IMR-90 (cell line): ENCODE results near the gene MMP21. TPM values are rescaled to one million over a fixed set of nuclear protein-coding genes. Genes with fewer than 3 reads are reported as not detected.
A peak's percentile ranks its signal among the peaks of the same experiment; 100 is the strongest.

Source experiments
- ATAC-seq: fragments of 200-7000 bp; cut with Tn5 transposase; 2 replicates; pipeline ENCODE4 v1.9.1; 2020; ENCODE audit warnings: low read depth, mild to moderate bottlenecking, moderate library complexity
- BruUV-seq: library from RNA; stranded (reverse); fragments of 400-500 nt; replicated peaks from 2 replicates; lab custom pipeline; 2021; lab: Mats Ljungman, UMichigan
- CTCF ChIA-PET: fragments of 300-600 bp; formaldehyde crosslinking; extraction: SDS; loops from one replicate; lab custom pipeline; 2021; ENCODE audit warnings: antibody characterized with exemption; lab: Yijun Ruan, JAX
- POLR2A ChIA-PET: fragments of 300-600 bp; sonication (Branson Sonifier 250); formaldehyde crosslinking; loops from one replicate; lab custom pipeline; 2022; ENCODE audit warnings: antibody characterized with exemption; ENCODE audit not compliant: unreplicated experiment; lab: Charles Lee
- DNase-seq: peaks from one replicate; pipeline ENCODE4 v3.0.0; 2013
- H2AFZ ChIP-seq: replicated peaks from 2 replicates; pipeline ENCODE3; 2013; ENCODE audit warnings: low read length, mild to moderate bottlenecking; ENCODE audit not compliant: poor library complexity
- H2AK5ac ChIP-seq: 2 replicates; pipeline ENCODE4 v1.6.1; 2013; ENCODE audit warnings: low read depth, low read length, inconsistent platforms
- H2AK9ac ChIP-seq: replicated peaks from 2 replicates; pipeline ENCODE3; 2013; ENCODE audit warnings: mild to moderate bottlenecking, low read depth, low read length, moderate library complexity; ENCODE audit not compliant: poor library complexity
- H2BK120ac ChIP-seq: 2 replicates; pipeline ENCODE4 v1.6.1; 2013; ENCODE audit warnings: low read depth, low read length, inconsistent platforms
- H2BK15ac ChIP-seq: 3 replicates; pipeline ENCODE4 v1.6.1; 2013; ENCODE audit warnings: low read depth, low read length, inconsistent platforms
- H2BK20ac ChIP-seq: 2 replicates; pipeline ENCODE4 v1.6.1; 2013; ENCODE audit warnings: low read depth, mild to moderate bottlenecking, inconsistent platforms, low read length, moderate library complexity
- H2BK5ac ChIP-seq: 2 replicates; pipeline ENCODE4 v1.6.1; 2013; ENCODE audit warnings: mild to moderate bottlenecking, low read depth, low read length, inconsistent platforms; ENCODE audit not compliant: poor library complexity, severe bottlenecking
- H3K14ac ChIP-seq: replicated peaks from 2 replicates; pipeline ENCODE4 v1.6.1; 2013; ENCODE audit warnings: low read depth, low read length, inconsistent platforms
- H3K18ac ChIP-seq: 2 replicates; pipeline ENCODE4 v1.6.1; 2013; ENCODE audit warnings: low read depth, low read length, control low read depth
- H3K23ac ChIP-seq: 2 replicates; pipeline ENCODE4 v1.6.1; 2013; ENCODE audit warnings: low read depth, low read length, inconsistent platforms
- H3K27ac ChIP-seq: 2 replicates; pipeline ENCODE4 v1.5.1; 2013; ENCODE audit warnings: mild to moderate bottlenecking, control low read depth, low read length; ENCODE audit not compliant: insufficient read depth
- H3K27me3 ChIP-seq: 2 replicates; pipeline ENCODE4 v1.6.1; 2013; ENCODE audit warnings: low read length; ENCODE audit not compliant: control insufficient read depth, insufficient read depth
- H3K36me3 ChIP-seq: 2 replicates; pipeline ENCODE4 v1.6.1; 2013; ENCODE audit warnings: low read length, mixed read lengths; ENCODE audit not compliant: control insufficient read depth, insufficient read depth
- H3K4ac ChIP-seq: 2 replicates; pipeline ENCODE4 v1.6.1; 2013; ENCODE audit warnings: low read depth, low read length, inconsistent platforms
- H3K4me1 ChIP-seq: 2 replicates; pipeline ENCODE4 v1.6.1; 2013; ENCODE audit warnings: low read length, mixed read lengths; ENCODE audit not compliant: control insufficient read depth, insufficient read depth
- H3K4me2 ChIP-seq: 2 replicates; pipeline ENCODE4 v1.6.1; 2013; ENCODE audit warnings: low read depth, mild to moderate bottlenecking, control low read depth, low read length, moderate library complexity
- H3K4me3 ChIP-seq: 2 replicates; pipeline ENCODE4 v1.5.1; 2013; ENCODE audit warnings: low read depth, mild to moderate bottlenecking, control low read depth, low read length, moderate library complexity; ENCODE audit not compliant: insufficient read depth
- H3K56ac ChIP-seq: 2 replicates; pipeline ENCODE4 v1.6.1; 2013; ENCODE audit warnings: low read length, inconsistent platforms; ENCODE audit not compliant: insufficient read depth; ENCODE audit errors: extremely low read depth
- H3K79me1 ChIP-seq, 2 experiments: 2 replicates each; pipeline ENCODE4 v1.6.1; 2013; ENCODE audit warnings: low read length in 2 of 2, inconsistent platforms in 1 of 2, low read depth in 1 of 2
- H3K9ac ChIP-seq: 2 replicates; pipeline ENCODE4 v1.6.1; 2013; ENCODE audit warnings: low read depth, low read length, control low read depth
- H3K9me1 ChIP-seq: 2 replicates; pipeline ENCODE4 v1.6.1; 2013; ENCODE audit warnings: low read length, inconsistent platforms; ENCODE audit not compliant: insufficient read depth
- H3K9me3 ChIP-seq: 2 replicates; pipeline ENCODE4 v1.6.1; 2013; ENCODE audit warnings: low read length; ENCODE audit not compliant: control insufficient read depth, insufficient read depth
- H4K20me1 ChIP-seq: 2 replicates; pipeline ENCODE4 v1.6.1; 2013; ENCODE audit warnings: low read length, inconsistent platforms; ENCODE audit not compliant: insufficient read depth
- H4K5ac ChIP-seq: 2 replicates; pipeline ENCODE4 v1.6.1; 2013; ENCODE audit warnings: mild to moderate bottlenecking, low read depth, low read length, control low read depth
- H4K8ac ChIP-seq, 2 experiments: 2 replicates each; pipeline ENCODE4 v1.6.1; 2013; ENCODE audit warnings: low read depth in 2 of 2, low read length in 2 of 2, control low read depth in 1 of 2, inconsistent platforms in 1 of 2
- H4K91ac ChIP-seq: 2 replicates; pipeline ENCODE4 v1.6.1; 2013; ENCODE audit warnings: low read depth, low read length, inconsistent platforms; ENCODE audit not compliant: insufficient read depth
- CEBPB ChIP-seq: IDR thresholded peaks from 2 replicates; pipeline ENCODE4 v1.6.1; 2012; ENCODE audit warnings: low read depth, low read length, improper control_type of control experiment
- FOS ChIP-seq: fragments of 150-350 bp; IDR thresholded peaks from 2 replicates; pipeline ENCODE4 v1.6.1; 2016; ENCODE audit warnings: low read depth, low read length
- MXI1 ChIP-seq: IDR thresholded peaks from 2 replicates; pipeline ENCODE4 v1.6.1; 2012; ENCODE audit warnings: low read depth, mild to moderate bottlenecking, low read length, moderate library complexity, borderline replicate concordance
- NFE2L2 ChIP-seq: fragments of 150-350 bp; IDR thresholded peaks from 2 replicates; pipeline ENCODE4 v1.6.1; 2016; ENCODE audit warnings: low read depth, mild to moderate bottlenecking, low read length
- WGBS, 2 experiments: methylation state at CpG; one replicate each; pipeline versions ENCODE4 v1.1.5 to v1.1.7; 2013; ENCODE audit warnings: missing lambda C conversion rate in 2 of 2; ENCODE audit not compliant: insufficient read length in 1 of 2; ENCODE audit errors: extremely low coverage in 2 of 2; 5-methylcytosine and 5-hydroxymethylcytosine counted together
- dilution Hi-C: fragments of 300-500 bp; cut with HindIII; formaldehyde crosslinking; loops from one replicate; pipeline ENCODE4 v1.14.3; 2018; ENCODE audit warnings: low sequenced_read_pairs; ENCODE audit not compliant: unreplicated experiment
- in situ Hi-C: fragments of 300-500 bp; cut with MboI; formaldehyde crosslinking; loops from 3 replicates; pipeline ENCODE4 v1.14.3; 2019; ENCODE audit warnings: low sequenced_read_pairs, inconsistent platforms, mixed read lengths
- intact Hi-C: fragments of 100-400 bp; cut with micrococcal nuclease; formaldehyde crosslinking; loops from 2 replicates; pipeline ENCODE4 v1.10.0; 2022
- polyA plus RNA-seq, 3 experiments: library from polyadenylated mRNA; depleted of rRNA; stranded (reverse); fragments of >200 nt; gene quantifications; 2 replicates each; pipeline ENCODE4 v1.2.3, GENCODE V29; 2012; ENCODE audit warnings: low replicate concordance in 1 of 3
- total RNA-seq: library from RNA; depleted of rRNA; stranded (reverse); fragments of >200 nt; gene quantifications from 2 replicates; pipeline ENCODE4 v1.2.3, GENCODE V29; 2012

Gene MMP21
- total and polyA plus RNA-seq, 2 of the 4 experiments (the other 2 are of a cell fraction) = not detected

- Histone ChIP-seq H3K9me3 (no peaks in the 10 kb centered on the region), H3K4me3 (peak overlapping the region; percentile 9; the same call in 1 of the 2 replicates), H3K9ac (no peak overlapping the region), H3K27me3 (no peaks in the 10 kb centered on the region), H2BK5ac (no peak overlapping the region), H3K56ac (no peak overlapping the region), H3K27ac (no peak overlapping the region), H3K9me1 (no peaks in the 10 kb centered on the region), H2BK120ac (no peak overlapping the region), H2BK20ac (no peak overlapping the region), H3K4ac (no peak overlapping the region), H3K23ac (no peak overlapping the region), H3K36me3 (peaks cover 14% of the 10 kb centered on the region), H4K5ac (no peak overlapping the region), H2AFZ (no peak overlapping the region), H2AK9ac (no peak overlapping the region), H4K91ac (no peak overlapping the region), H3K18ac (no peak overlapping the region), H3K4me2 (peak overlapping the region; percentile 35; the same call in 1 of the 2 replicates), H3K14ac (no peak overlapping the region), H4K8ac (no peak overlapping the region), H2BK15ac (no peak overlapping the region), H2AK5ac (no peak overlapping the region), H4K20me1 (peaks cover 13% of the 10 kb centered on the region; the same call in 1 of the 2 replicates), H3K79me1 (peaks cover 35 to 53% of the 10 kb centered on the region in 2 experiments), H3K4me1 (peaks cover 6% of the 10 kb centered on the region; the same call in 1 of the 2 replicates)
- ATAC-seq = no peak
- ChIA-PET CTCF (no interaction called here), POLR2A (no interaction called here)
- TF ChIP-seq FOS = 0 out of 2 replicates have a peak, but pooled peaks have one; percentile 14
- TF ChIP-seq NFE2L2 = peak; percentile 34; the same call in 1 of the 2 replicates
- TF ChIP-seq CEBPB = no peak
- peak; percentile 45; the same call in 1 of the 2 replicates for TF ChIP-seq MXI1
- dilution Hi-C loops (no loop called here), intact Hi-C loops (no loop called here), in situ Hi-C loops (no loop called here)
- BruUV-seq = TSS peak; percentile 52
- peak; percentile 61 for DNase-seq
- WGBS, 2 experiments = 71% methylated on average over 1 of the region's 1 CpG; no CpG with 5 or more reads in 1 of the 2 experiments
These were observed 49.1 kb upstream of the MMP21 start for GRCh38 chr10:125824736-125825135.
